CD4-positive, alpha-beta T cell treated with Interleukin-4 for 1 hour (primary cell): Measurements from ENCODE around the gene C1QTNF9.
"Not testable (repeated sequence)": the region's sequence is repeated elsewhere in the genome, so short reads cannot be mapped to it uniquely, and the experiment has no call there.

Source experiments
- DNase-seq, 2 donors: peaks; one replicate each; pipeline ENCODE4 v3.0.0-alpha.2; 2020 to 2022

The C1QTNF9 gene

DNA sequence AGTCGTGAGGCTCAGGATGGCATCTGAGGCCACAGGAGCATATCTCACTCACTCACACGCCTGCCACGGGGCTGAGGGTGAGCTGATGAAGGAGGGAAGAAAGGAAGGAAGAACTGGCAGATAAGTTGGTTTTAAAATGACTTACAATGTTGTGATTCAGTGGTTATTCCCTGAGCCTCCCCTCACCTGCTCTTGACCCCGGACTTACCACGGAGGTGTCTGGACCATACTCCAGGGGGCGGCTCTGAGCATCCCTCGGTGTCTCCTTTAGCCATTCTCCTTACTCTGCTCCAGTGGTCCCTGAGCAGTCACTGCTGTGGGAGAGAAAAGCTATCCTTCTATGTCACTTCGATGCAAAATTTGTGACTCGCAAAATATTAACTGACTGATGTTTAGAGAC, 61.9 kb downstream of the C1QTNF9 start:
- not testable (repeated sequence) for DNase-seq
